HEK293 (cell line): ENCODE measurements around the gene CORO1C.

Source experiments
- CTCF ChIA-PET: fragments of 350-600 bp; formaldehyde crosslinking; extraction: SDS; loops from one replicate; lab custom pipeline; 2021; ENCODE audit warnings: antibody characterized with exemption; lab: Yijun Ruan, JAX
- POLR2A ChIA-PET: fragments of 300-600 bp; formaldehyde crosslinking; extraction: SDS; loops from one replicate; lab custom pipeline; 2020; ENCODE audit warnings: antibody characterized with exemption, inconsistent platforms; lab: Yijun Ruan, JAX
- H3K27ac ChIP-seq: fragments of 200-500 bp; sonication (Bioruptor generic); 2 replicates; pipeline ENCODE4 v1.5.1; 2014; ENCODE audit warnings: low read depth, low read length, control low read depth, inconsistent platforms; ENCODE audit errors: extremely low read depth
- H3K36me3 ChIP-seq, 2 experiments: fragments of 200-500 bp in 1 of 2; sonication (Bioruptor generic) in 1 of 2; 1 replicate in 1 of 2; 2 replicates in 1 of 2; pipeline ENCODE4 v1.5.1; 2014 to 2017; ENCODE audit warnings: inconsistent platforms in 2 of 2, low read length in 2 of 2; ENCODE audit not compliant: control insufficient read depth in 2 of 2, insufficient read depth in 1 of 2
- H3K4me1 ChIP-seq: fragments of 200-500 bp; sonication (Bioruptor generic); 2 replicates; pipeline ENCODE4 v1.5.1; 2014; ENCODE audit warnings: mild to moderate bottlenecking, low read length, inconsistent platforms; ENCODE audit not compliant: control insufficient read depth, insufficient read depth
- H3K4me3 ChIP-seq: 2 replicates; pipeline ENCODE4 v1.5.1; 2011; ENCODE audit warnings: low read depth, mild to moderate bottlenecking, control low read depth, low read length, moderate library complexity
- H3K9me3 ChIP-seq: fragments of 200-500 bp; sonication (Bioruptor generic); 2 replicates; pipeline ENCODE4 v1.5.1; 2014; ENCODE audit warnings: low read depth, low read length, inconsistent platforms; ENCODE audit not compliant: control insufficient read depth, insufficient read depth
- ATF2 ChIP-seq: fragments of 450-650 bp; formaldehyde crosslinking; IDR thresholded peaks from 2 replicates; pipeline ENCODE4 v1.5.1; 2016; ENCODE audit warnings: missing biosample characterization, missing genetic modification characterization, low read depth
- BCL11A ChIP-seq: fragments of 450-650 bp; formaldehyde crosslinking; IDR thresholded peaks from 2 replicates; pipeline ENCODE4 v1.5.1; 2016; ENCODE audit warnings: low read depth, missing biosample characterization, missing genetic modification characterization
- KLF9 ChIP-seq: fragments of 450-650 bp; formaldehyde crosslinking; IDR thresholded peaks from 2 replicates; pipeline ENCODE4 v1.5.1; 2016; ENCODE audit warnings: missing biosample characterization, missing genetic modification characterization, low read depth
- OVOL3 ChIP-seq: fragments of 450-650 bp; formaldehyde crosslinking; IDR thresholded peaks from 2 replicates; pipeline ENCODE4 v1.5.1; 2016; ENCODE audit warnings: missing biosample characterization, missing genetic modification characterization
- PATZ1 ChIP-seq: fragments of 450-650 bp; formaldehyde crosslinking; IDR thresholded peaks from 2 replicates; pipeline ENCODE4 v1.5.1; 2016; ENCODE audit warnings: missing biosample characterization, missing genetic modification characterization
- YY2 ChIP-seq: fragments of 450-650 bp; formaldehyde crosslinking; IDR thresholded peaks from 2 replicates; pipeline ENCODE4 v1.5.1; 2016; ENCODE audit warnings: missing biosample characterization, missing genetic modification characterization
- ZNF114 ChIP-seq: fragments of 450-650 bp; formaldehyde crosslinking; IDR thresholded peaks from 2 replicates; pipeline ENCODE4 v1.5.0; 2017; ENCODE audit warnings: missing biosample characterization, missing genetic modification characterization
- ZNF223 ChIP-seq: fragments of 450-650 bp; formaldehyde crosslinking; IDR thresholded peaks from 2 replicates; pipeline ENCODE4 v1.5.1; 2016; ENCODE audit warnings: missing biosample characterization, missing genetic modification characterization
- ZNF23 ChIP-seq: fragments of 450-650 bp; formaldehyde crosslinking; IDR thresholded peaks from 2 replicates; pipeline ENCODE4 v1.5.1; 2016; ENCODE audit warnings: missing biosample characterization, missing genetic modification characterization, borderline replicate concordance
- ZNF248 ChIP-seq: fragments of 450-650 bp; formaldehyde crosslinking; IDR thresholded peaks from 2 replicates; pipeline ENCODE4 v1.5.1; 2017; ENCODE audit warnings: missing biosample characterization, missing genetic modification characterization
- ZNF701 ChIP-seq: fragments of 450-650 bp; formaldehyde crosslinking; IDR thresholded peaks from 2 replicates; pipeline ENCODE4 v1.5.1; 2016; ENCODE audit warnings: missing biosample characterization, missing genetic modification characterization
- ZNF843 ChIP-seq: fragments of 450-650 bp; formaldehyde crosslinking; IDR thresholded peaks from 2 replicates; pipeline ENCODE4 v1.5.1; 2016; ENCODE audit warnings: missing biosample characterization, missing genetic modification characterization
- TF ChIP-seq, protein P1 (sequence below): fragments of 450-650 bp; formaldehyde crosslinking; conservative IDR thresholded peaks from 2 replicates; pipeline ENCODE4 v1.5.1; 2016; ENCODE audit warnings: low read depth, missing biosample characterization, missing genetic modification characterization
- TF ChIP-seq, protein P2 (sequence below): fragments of 450-650 bp; formaldehyde crosslinking; IDR thresholded peaks from 2 replicates; pipeline ENCODE4 v1.5.1; 2016; ENCODE audit warnings: missing biosample characterization, missing genetic modification characterization

Gene CORO1C

DNA sequence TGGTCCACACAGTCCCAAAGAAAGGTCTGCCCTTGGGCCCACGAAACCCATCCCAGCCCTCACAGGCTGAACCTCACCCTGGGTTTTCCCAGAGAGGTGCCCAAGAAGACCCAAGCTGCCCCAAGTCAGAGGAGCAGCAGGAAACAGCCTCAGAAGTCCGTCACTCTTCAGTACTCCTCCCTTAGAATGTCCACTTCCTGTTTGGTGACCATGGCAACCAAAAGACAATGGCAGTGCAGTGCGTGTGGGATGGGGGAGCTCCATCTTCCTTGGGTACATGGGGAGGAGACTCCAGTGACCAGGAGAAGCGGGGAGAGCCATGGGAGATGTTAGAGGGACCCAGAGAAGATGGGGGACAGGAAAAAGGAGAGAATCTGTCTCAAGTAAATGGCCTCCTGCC lies 108.9 kb downstream of the CORO1C start:
- ChIA-PET POLR2A (no interaction called here), CTCF (interaction anchor here (0.7 to 1.3 kb wide), 4 partner anchors 9 to 182 kb away, joined by 3 to 4 read pairs (median 3); no protein-coding TSS in a partner anchor)
- Histone ChIP-seq H3K9me3 (no peaks in the 10 kb centered on the region), H3K36me3 (no peaks in the 10 kb centered on the region), H3K4me3 (no peak overlapping the region), H3K27ac (no peak overlapping the region), H3K4me1 (no peaks in the 10 kb centered on the region)
- TF ChIP-seq, protein P1, sequence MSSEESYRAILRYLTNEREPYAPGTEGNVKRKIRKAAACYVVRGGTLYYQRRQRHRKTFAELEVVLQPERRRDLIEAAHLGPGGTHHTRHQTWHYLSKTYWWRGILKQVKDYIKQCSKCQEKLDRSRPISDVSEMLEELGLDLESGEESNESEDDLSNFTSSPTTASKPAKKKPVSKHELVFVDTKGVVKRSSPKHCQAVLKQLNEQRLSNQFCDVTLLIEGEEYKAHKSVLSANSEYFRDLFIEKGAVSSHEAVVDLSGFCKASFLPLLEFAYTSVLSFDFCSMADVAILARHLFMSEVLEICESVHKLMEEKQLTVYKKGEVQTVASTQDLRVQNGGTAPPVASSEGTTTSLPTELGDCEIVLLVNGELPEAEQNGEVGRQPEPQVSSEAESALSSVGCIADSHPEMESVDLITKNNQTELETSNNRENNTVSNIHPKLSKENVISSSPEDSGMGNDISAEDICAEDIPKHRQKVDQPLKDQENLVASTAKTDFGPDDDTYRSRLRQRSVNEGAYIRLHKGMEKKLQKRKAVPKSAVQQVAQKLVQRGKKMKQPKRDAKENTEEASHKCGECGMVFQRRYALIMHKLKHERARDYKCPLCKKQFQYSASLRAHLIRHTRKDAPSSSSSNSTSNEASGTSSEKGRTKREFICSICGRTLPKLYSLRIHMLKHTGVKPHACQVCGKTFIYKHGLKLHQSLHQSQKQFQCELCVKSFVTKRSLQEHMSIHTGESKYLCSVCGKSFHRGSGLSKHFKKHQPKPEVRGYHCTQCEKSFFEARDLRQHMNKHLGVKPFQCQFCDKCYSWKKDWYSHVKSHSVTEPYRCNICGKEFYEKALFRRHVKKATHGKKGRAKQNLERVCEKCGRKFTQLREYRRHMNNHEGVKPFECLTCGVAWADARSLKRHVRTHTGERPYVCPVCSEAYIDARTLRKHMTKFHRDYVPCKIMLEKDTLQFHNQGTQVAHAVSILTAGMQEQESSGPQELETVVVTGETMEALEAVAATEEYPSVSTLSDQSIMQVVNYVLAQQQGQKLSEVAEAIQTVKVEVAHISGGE (tag by site-specific recombination) = 0 out of 2 replicates have a peak, but pooled peaks have one; percentile 52
- no peak for TF ChIP-seq BCL11A (tag by site-specific recombination)

DNA sequence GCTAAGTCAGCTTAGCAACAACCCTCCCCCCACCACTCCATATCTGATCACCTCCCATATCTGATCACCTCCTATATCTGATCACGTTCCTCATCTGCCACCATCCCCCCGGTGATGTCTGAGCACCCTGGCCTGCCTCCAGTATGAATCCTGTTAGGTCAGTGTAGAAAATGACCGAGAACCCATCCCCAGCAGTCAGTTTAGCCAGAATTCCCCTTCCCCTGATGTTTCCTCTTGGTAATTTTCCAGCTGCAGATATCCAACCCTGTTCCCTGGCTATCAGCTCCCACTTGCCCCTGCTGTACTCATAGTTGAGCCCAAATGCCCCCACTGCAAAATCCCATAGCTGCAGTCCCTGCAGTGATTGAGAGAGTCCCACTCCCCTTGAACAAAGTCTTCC lies 110.2 kb downstream of the CORO1C start:
- Histone ChIP-seq H3K9me3 (no peaks in the 10 kb centered on the region), H3K36me3 (no peaks in the 10 kb centered on the region), H3K4me3 (no peak overlapping the region), H3K4me1 (no peaks in the 10 kb centered on the region), H3K27ac (no peak overlapping the region)
- ChIA-PET POLR2A (no interaction called here), CTCF (interaction anchor here (0.7 to 7.2 kb wide), 4 partner anchors 44 to 471 kb away, joined by 3 to 160 read pairs (median 5); no protein-coding TSS in a partner anchor)
- TF ChIP-seq OVOL3 (tag by site-specific recombination) (no peak), ZNF248 (tag by site-specific recombination) (no peak), ZNF223 (tag by site-specific recombination) (no peak), ZNF114 (no peak), ATF2 (tag by site-specific recombination) (no peak), KLF9 (no peak), ZNF843 (no peak), ZNF23 (tag by site-specific recombination) (no peak), YY2 (tag by site-specific recombination) (no peak), ZNF701 (tag by site-specific recombination) (no peak), PATZ1 (tag by site-specific recombination) (no peak)
- TF ChIP-seq, protein P2, sequence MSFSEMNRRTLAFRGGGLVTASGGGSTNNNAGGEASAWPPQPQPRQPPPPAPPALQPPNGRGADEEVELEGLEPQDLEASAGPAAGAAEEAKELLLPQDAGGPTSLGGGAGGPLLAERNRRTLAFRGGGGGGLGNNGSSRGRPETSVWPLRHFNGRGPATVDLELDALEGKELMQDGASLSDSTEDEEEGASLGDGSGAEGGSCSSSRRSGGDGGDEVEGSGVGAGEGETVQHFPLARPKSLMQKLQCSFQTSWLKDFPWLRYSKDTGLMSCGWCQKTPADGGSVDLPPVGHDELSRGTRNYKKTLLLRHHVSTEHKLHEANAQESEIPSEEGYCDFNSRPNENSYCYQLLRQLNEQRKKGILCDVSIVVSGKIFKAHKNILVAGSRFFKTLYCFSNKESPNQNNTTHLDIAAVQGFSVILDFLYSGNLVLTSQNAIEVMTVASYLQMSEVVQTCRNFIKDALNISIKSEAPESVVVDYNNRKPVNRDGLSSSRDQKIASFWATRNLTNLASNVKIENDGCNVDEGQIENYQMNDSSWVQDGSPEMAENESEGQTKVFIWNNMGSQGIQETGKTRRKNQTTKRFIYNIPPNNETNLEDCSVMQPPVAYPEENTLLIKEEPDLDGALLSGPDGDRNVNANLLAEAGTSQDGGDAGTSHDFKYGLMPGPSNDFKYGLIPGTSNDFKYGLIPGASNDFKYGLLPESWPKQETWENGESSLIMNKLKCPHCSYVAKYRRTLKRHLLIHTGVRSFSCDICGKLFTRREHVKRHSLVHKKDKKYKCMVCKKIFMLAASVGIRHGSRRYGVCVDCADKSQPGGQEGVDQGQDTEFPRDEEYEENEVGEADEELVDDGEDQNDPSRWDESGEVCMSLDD (tag by site-specific recombination) = no peak
